Measurements from ENCODE around the gene PPP4R2. TPM values are rescaled to one million over a fixed set of nuclear protein-coding genes. Genes with fewer than 3 reads are reported as not detected.
A peak's percentile ranks its signal among the peaks of the same experiment; 100 is the strongest.

The PPP4R2 gene
- total and polyA plus RNA-seq, 10 of the 15 experiments (the other 5 are each of a cell fraction or from before 2014, with no cell fraction given) = 16.7 to 83.4 (median 38.9) TPM

- no peak for DNase-seq (ENCODE audit: low read depth, low spot score)
- peaks cover 94% of the 10 kb centered on the region for H3K79me2 ChIP-seq (ENCODE audit: control insufficient read depth, insufficient read depth, low read length)
- H3K4me1 ChIP-seq (ENCODE audit: control insufficient read depth, insufficient read depth, low read length) = peaks cover 25% of the 10 kb centered on the region
- peaks cover 0 to 7% of the 10 kb centered on the region in 2 experiments; a peak in 3 of 4 replicates for H3K36me3 ChIP-seq (ENCODE audit: control insufficient read depth in 2 of 2, insufficient read depth in 2 of 2, low read length in 1 of 2)
- no peak overlapping the region for H3K9ac ChIP-seq (ENCODE audit: control insufficient read depth, insufficient read depth, low read length)
- 96% methylated on average over 3 of the region's 3 CpGs for WGBS (ENCODE audit: insufficient coverage, insufficient replicate concordance, low lambda C conversion rate, missing lambda C conversion rate)
- POLR2A ChIA-PET = no interaction called here
- no peak overlapping the region for H3K4me3 ChIP-seq
- CTCF ChIA-PET = interaction anchor here (1.3 to 1.9 kb wide), 3 partner anchors 15 to 190 kb away, joined by 3 to 10 read pairs (median 4); no protein-coding TSS in a partner anchor
- in situ Hi-C loops (cut with MboI) = no loop called here
- intact Hi-C loops (cut with micrococcal nuclease; ENCODE audit: unreplicated experiment) = loop anchor here (5.0 kb wide), 1 partner anchor 44 kb away; the partner anchor contains the start of gene PPP4R2
- SMC1A ChIA-PET (ENCODE audit: uncharacterized antibody, unreplicated experiment) = interaction anchor here (0.8 to 1.4 kb wide), 3 partner anchors 9 to 16 kb away, joined by 3 to 6 read pairs (median 5); no protein-coding TSS in a partner anchor
- no peak overlapping the region for H2AFZ ChIP-seq (ENCODE audit: control insufficient read depth, low read depth, low read length)
- no peak for FAIRE-seq
- no TSS peak for BruUV-seq (replicated peaks)
- H3K9me3 ChIP-seq (replicated peaks; ENCODE audit: control insufficient read depth, insufficient read depth, low read length) = no peaks in the 10 kb centered on the region
- no peak for ATAC-seq
- no peaks in the 10 kb centered on the region for H3K27me3 ChIP-seq (replicated peaks in 1 of 2; ENCODE audit: control insufficient read depth in 2 of 2, insufficient read depth in 2 of 2, low read length in 1 of 2)
- H3K27ac ChIP-seq (ENCODE audit: control insufficient read depth, insufficient read depth) = no peak overlapping the region
- RAD21 ChIA-PET (ENCODE audit: unreplicated experiment) = no interaction called here
- H3K4me2 ChIP-seq (ENCODE audit: control insufficient read depth, insufficient read depth) = no peak overlapping the region
- H4K20me1 ChIP-seq (ENCODE audit: control insufficient read depth, insufficient read depth) = peaks cover 7% of the 10 kb centered on the region; the same call in 1 of the 2 replicates
- no peak for TF ChIP-seq CHD2 (IDR thresholded peaks at IDR 0.05; ENCODE audit: borderline replicate concordance, low read depth, low read length)
Observed at GRCh38 chr3:73041537-73041936, 44.9 kb downstream of the PPP4R2 start.

- WGBS (ENCODE audit: insufficient coverage, insufficient replicate concordance, low lambda C conversion rate, missing lambda C conversion rate) = 0% methylated on average over 1 of the region's 1 CpG
Observed at GRCh38 chr3:73043414-73043813, 46.8 kb downstream of the PPP4R2 start.

More at GRCh38 chr3:73043414-73043813, 46.8 kb downstream of the PPP4R2 start:
- intact Hi-C loops (cut with micrococcal nuclease; ENCODE audit: unreplicated experiment) (loop anchor here (5.0 kb wide), 1 partner anchor 46 kb away; the partner anchor contains the start of gene PPP4R2), in situ Hi-C loops (cut with MboI) (no loop called here)
- H3K9ac ChIP-seq (ENCODE audit: control insufficient read depth, insufficient read depth, low read length) = no peak overlapping the region
- H3K27me3 ChIP-seq (replicated peaks in 1 of 2; ENCODE audit: control insufficient read depth in 2 of 2, insufficient read depth in 2 of 2, low read length in 1 of 2) = no peaks in the 10 kb centered on the region
- FAIRE-seq (no peak), ATAC-seq (peak; percentile 51), DNase-seq (ENCODE audit: low read depth, low spot score) (no peak)
- peaks cover 1 to 6% of the 10 kb centered on the region in 2 experiments for H3K36me3 ChIP-seq (ENCODE audit: control insufficient read depth in 2 of 2, insufficient read depth in 2 of 2, low read length in 1 of 2)
- H3K79me2 ChIP-seq (ENCODE audit: control insufficient read depth, insufficient read depth, low read length) = peaks cover 89% of the 10 kb centered on the region
- H3K4me3 ChIP-seq = no peak overlapping the region
- TF ChIP-seq RUNX3 (IDR thresholded peaks at IDR 0.05; ENCODE audit: low read length) = no peak
- 0 out of 2 replicates have a peak, but pooled peaks have one; percentile 20 for TF ChIP-seq MTA2 (IDR thresholded peaks at IDR 0.05; ENCODE audit: low read depth)
- ChIA-PET RAD21 (ENCODE audit: unreplicated experiment) (no interaction called here), SMC1A (ENCODE audit: uncharacterized antibody, unreplicated experiment) (interaction anchor here (1.5 kb wide), 1 partner anchor 45 kb away, joined by 3 read pairs; no protein-coding TSS in a partner anchor), CTCF (interaction anchor here (1.0 to 1.9 kb wide), 2 partner anchors 13 kb away, joined by 4 to 10 read pairs; no protein-coding TSS in a partner anchor), POLR2A (no interaction called here)
- H2AFZ ChIP-seq (ENCODE audit: control insufficient read depth, low read depth, low read length) = no peak overlapping the region
- no peak overlapping the region for H3K4me2 ChIP-seq (ENCODE audit: control insufficient read depth, insufficient read depth)
- H3K4me1 ChIP-seq (ENCODE audit: control insufficient read depth, insufficient read depth, low read length) = peaks cover 12% of the 10 kb centered on the region
- H3K9me3 ChIP-seq (replicated peaks; ENCODE audit: control insufficient read depth, insufficient read depth, low read length) = no peaks in the 10 kb centered on the region
- H4K20me1 ChIP-seq (ENCODE audit: control insufficient read depth, insufficient read depth) = peaks cover 3% of the 10 kb centered on the region; the same call in 1 of the 2 replicates
- no TSS peak for BruUV-seq (replicated peaks)
- no peak overlapping the region for H3K27ac ChIP-seq (ENCODE audit: control insufficient read depth, insufficient read depth)
